ENCODE measurements around the gene TAF6L. TPM values are rescaled to one million over a fixed set of nuclear protein-coding genes. Genes with fewer than 3 reads are reported as not detected.
A peak's percentile ranks its signal among the peaks of the same experiment; 100 is the strongest.
"Not testable (repeated sequence)": the region's sequence is repeated elsewhere in the genome, so short reads cannot be mapped to it uniquely, and the experiment has no call there.

Gene TAF6L
- total RNA-seq, 1 donor from 2014 or later, result 22.1 TPM

- no peak for DNase-seq (ENCODE audit: low spot score)
Measured at GRCh38 chr11:62755086-62755615, 16.0 kb upstream of the TAF6L start.

DNA sequence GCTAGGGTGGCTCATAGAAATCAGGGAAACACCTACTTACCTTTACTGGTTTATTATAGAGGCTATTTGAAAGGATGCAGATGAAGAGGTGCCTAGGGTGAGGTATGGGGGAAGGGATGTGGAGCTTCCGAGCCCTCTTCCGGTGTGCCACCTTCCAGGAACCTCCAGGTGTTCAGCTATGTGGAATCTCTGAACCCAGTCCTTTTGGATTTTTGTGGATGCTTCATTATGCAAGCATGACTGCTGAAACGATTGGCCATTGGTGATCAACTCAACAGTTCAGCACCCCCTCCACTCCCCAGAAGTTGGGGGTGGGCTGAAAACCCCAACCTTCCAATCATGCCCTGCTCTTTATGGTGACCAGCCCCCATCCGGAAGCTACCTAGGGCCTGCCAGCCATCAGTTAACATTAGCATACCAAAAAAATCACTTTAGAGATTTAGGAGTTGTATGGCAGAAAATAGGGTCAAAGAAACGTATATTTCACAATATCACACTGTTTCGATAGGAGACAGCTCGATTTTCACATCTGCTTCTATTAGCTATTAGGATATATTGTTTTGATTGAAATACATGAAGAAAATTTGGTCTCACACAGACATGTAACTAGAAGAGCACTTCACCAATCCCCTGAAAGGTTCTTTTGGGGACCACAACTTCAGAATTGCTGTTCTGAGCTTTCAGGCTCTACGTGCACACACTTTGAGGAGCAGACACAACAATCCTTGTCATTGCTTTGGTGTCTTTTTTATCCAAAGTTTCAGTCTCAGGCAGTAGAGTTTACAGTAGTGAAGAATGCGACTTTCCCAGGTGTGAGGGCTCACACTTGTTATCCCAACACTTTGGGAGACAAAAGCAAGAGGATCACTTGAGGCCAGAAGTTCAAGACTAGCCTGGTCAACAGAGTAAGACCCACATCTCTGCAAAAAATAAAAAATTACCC lies 13.1 kb upstream of the TAF6L start:
- DNase-seq (ENCODE audit: low spot score), result no peak

- DNase-seq (ENCODE audit: low spot score), result not testable (repeated sequence)
Measured at GRCh38 chr11:62760867-62761227, 10.3 kb upstream of the TAF6L start.

GRCh38 chr11:62770778-62771143 lies 435 bp upstream of the TAF6L start:
- no peak for DNase-seq (ENCODE audit: low spot score)

DNA sequence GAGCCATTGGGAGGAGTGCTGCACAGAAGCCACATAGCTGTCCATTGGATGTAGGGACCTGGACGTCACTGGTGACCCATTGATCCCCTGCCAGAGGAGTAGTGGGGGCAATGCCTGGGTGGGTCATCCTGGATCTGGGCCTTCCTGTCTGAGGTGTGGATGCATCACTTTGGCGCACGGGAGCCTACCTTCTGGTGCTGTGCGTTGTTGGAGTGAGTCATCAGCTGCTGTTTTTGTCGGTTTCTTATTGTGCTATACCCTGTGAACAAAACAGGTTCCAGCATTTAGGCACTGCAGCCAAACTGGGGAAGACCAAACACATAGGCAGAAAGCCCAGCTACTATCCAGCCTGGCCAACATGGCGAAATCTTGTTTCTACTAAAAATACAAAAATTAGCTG lies 3.2 kb downstream of the TAF6L start:
- DNase-seq (ENCODE audit: low spot score), result no peak

DNA sequence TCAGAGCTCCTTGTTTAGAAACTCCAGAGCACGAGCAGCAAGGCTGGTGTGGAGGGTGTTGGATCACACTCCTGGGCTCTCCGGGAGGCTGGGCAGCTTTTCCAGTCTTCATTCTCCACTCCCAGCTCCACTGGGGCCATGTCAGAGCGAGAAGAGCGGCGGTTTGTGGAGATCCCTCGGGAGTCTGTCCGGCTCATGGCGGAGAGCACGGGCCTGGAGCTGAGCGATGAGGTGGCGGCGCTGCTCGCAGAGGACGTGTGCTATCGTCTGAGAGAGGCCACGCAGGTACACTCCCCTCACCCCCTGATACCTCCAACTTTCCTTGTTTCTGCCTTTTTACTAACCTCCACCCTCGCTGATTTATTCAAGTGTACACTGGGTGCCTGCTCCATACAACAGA lies 4.5 kb downstream of the TAF6L start:
- no peak for DNase-seq (ENCODE audit: low spot score)

DNA sequence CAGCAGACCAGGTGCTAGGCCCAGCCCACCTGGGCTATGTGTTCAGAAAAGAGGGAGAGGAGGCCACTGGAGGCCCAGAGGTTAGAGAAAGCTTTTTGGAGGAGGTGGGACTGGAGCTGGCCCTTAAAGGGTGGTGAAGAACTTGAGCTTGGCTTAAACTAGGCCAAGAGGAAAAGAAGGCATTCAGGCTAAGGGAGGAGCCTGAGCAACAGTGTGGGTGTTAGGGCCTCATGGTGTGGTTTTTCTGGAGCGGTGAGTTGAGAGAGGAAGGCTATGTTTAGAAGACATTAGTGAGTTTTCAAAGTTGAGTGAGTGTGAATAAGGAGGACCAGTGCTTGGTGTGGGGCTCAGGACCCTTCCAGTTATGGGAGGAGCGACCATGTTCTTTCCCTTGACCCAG lies 6.2 kb downstream of the TAF6L start:
- no peak for DNase-seq (ENCODE audit: low spot score)

DNA sequence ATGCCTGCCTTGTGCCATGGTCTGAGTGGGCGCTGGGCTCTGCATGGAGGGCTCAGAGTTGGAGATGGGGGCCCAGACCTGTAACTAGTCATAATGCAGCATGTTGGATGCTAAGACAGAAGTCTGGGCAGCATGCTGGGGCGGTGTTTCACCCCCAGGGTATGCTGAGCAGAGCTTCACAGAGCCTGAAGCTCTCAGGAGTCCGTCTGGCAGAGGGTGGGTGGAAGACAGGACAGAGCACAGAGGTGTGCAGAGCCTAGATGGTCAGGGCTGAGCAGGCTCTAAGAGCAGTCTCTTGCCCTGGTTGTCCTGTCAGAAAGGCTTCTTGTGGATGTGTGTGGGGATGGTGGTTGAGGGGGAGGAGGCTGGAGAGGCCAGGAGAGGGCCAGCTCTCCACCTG lies 7.2 kb downstream of the TAF6L start:
- DNase-seq (ENCODE audit: low spot score), result no peak

- no peak for DNase-seq (ENCODE audit: low spot score)
Measured at GRCh38 chr11:62782753-62783152, 11.6 kb downstream of the TAF6L start.

GRCh38 chr11:62786318-62787004 lies 15.3 kb downstream of the TAF6L start:
- peak; percentile 91 for DNase-seq (ENCODE audit: low spot score)

DNA sequence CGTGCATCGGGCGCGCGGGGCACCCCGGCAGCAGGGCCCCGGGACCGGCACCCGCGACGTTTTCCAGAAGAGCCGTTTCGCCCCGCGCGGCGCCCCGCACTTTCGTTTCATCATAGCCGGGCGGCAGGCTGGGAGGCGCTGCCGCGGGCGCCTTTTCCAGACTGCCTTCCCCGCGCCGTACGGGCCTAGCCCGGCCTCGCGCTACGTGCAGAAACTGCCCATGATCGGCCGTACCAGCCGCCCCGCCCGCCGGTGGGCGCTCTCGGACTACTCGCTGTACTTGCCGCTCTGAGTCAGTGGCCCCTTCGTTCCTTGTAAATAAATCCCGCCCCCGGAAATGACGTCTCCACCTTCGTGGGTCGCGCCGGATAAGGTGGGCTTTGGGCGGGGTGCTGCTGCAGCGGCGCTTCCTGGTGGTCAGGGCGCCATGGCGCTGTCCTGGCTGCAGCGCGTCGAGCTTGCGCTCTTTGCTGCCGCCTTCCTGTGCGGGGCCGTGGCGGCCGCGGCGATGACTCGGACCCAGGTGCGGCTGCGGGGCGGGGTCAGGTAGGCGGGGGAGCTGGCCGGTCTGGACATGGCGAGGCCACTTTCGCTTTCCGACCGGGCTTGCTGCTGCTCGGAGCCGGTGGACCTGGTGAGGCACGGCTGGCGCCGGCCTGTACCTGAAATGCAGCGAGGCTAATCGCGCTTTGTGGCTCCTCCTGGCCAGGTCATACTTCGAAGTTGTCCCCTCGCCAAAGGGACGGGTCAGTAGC lies 16.0 kb downstream of the TAF6L start, which contains the start of gene TMEM179B:
Gene TMEM179B, plus strand, starts transcription at position 398 of the 755 bp plus-strand sequence. Its CDS starts 30 bp downstream, at position 428.
- peak; percentile 99 for DNase-seq (ENCODE audit: low spot score)

GRCh38 chr11:62788991-62789390 lies 17.8 kb downstream of the TAF6L start:
- DNase-seq (ENCODE audit: low spot score), result no peak

GRCh38 chr11:62789576-62789975 lies 18.4 kb downstream of the TAF6L start:
- DNase-seq (ENCODE audit: low spot score), result no peak

GRCh38 chr11:62791501-62792201 lies 20.5 kb downstream of the TAF6L start, which contains the start of gene TMEM223:
Gene TMEM223 (minus strand): TSS chr11:62792006. CDS start chr11:62791994, 12 bp downstream.
- peak; percentile 88 for DNase-seq (ENCODE audit: low spot score)

DNA sequence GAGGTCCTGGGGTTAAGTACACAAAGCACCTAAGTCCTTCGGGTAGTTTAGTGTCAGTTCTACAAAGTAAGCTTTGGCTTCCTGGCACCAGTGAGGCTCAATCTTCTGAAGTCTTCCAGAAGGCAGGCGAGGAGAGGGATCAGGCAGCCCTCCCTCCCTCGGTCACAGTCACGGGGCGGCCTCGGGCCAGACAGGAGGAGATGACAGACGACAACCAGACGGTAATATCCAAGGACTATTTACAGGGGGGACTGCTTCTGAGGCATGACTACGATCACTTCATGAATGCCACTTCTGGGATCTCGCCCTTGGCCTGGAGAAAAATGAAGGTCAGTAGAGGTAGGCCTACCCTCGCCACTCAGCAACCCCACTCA lies 21.0 kb downstream of the TAF6L start:
- DNase-seq (ENCODE audit: low spot score), result no peak

DNA sequence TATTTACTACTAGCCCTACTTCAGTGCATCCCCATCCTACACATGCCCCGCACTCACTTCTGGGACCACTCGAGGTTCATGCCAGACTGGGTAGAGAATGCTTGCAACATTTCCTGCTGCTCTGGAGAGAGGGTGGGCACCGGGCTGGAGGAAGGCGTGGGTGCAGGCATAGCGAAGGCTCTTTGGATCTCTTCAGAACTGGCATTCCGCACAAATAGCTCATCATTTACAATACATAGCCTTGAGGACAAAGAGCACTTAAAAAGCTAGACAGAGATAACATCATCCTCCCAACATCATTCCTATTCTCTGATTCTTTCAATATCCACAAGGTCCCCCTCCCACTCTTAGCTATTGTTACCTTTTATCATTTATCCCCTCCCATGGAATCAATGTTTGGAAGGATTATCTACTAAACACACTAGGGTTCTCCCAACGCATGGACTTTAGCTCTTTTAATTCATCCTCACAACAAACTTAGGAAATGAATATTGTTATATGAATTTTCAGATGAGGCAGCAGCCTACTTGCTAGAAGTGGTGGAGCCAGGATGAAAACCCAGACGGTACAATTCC lies 23.1 kb downstream of the TAF6L start:
- no peak for DNase-seq (ENCODE audit: low spot score)

DNA sequence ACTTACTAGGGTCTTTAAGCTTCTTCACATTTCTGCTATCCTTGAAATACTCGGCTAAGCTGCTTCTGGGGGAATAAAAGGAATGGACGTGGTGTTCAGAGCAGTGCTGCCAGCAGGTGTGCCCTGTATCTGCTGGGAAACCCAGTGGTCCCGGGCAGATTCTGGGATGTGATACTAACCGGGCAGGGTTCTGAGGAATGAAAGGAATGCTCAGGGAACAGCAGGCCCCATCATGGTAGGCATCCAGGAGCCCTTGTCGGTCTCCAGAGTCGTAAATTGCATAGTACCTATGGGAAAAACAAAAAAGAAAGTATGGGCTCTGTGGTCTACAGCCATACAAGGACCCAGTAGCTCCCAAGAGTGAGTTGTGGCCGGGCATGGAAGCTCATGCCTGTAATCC lies 25.1 kb downstream of the TAF6L start:
- DNase-seq (ENCODE audit: low spot score), result no peak

GRCh38 chr11:62799486-62799885 lies 28.3 kb downstream of the TAF6L start:
- DNase-seq (ENCODE audit: low spot score), result no peak

- DNase-seq (ENCODE audit: low spot score), result no peak
Measured at GRCh38 chr11:62801071-62801470, 29.9 kb downstream of the TAF6L start.

GRCh38 chr11:62804310-62805075 lies 33.3 kb downstream of the TAF6L start:
- no peak for DNase-seq (ENCODE audit: low spot score)
